ENCODE results near the gene CENPX.

Gene CENPX

DNA sequence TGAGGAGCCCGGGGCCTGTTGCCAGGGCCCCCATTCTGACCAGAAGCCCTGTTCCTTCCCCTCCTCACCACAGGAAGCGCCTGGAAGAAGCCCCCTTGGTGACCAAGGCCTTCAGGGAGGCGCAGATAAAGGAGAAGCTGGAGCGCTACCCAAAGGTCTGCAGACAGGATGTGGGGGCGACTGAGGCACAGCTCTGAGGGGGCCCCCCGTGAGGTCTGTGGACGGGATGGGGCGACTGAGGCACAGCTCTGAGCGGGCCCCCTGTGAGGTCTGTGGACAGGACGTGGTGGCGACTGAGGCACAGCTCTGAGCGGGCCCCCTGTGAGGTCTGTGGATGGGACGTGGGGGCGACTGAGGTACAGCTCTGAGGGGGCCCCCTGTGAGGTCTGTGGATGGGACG lies 13.3 kb downstream of the CENPX start:
- DNase-seq: no peak

DNA sequence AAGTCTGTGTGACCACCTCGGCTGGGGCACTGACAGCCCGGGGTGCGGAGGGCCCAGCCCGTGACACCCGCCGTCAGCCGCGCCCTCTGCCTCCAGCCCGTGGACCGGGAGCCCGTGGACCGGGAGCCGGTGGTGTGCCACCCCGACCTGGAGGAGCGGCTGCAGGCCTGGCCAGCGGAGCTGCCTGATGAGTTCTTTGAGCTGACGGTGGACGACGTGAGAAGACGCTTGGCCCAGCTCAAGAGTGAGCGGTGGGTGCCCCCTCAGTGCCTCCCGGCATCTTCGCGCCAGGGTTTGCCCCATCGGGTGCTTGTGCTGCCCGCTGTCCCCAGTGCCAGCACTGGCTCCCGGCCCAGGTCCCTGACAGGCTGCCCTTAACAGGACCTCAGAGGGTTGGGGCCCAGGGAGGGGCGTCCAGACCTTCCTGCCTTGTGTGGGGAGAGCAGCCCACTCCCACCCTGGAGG lies 13.7 kb downstream of the CENPX start:
- no peak for DNase-seq

DNA sequence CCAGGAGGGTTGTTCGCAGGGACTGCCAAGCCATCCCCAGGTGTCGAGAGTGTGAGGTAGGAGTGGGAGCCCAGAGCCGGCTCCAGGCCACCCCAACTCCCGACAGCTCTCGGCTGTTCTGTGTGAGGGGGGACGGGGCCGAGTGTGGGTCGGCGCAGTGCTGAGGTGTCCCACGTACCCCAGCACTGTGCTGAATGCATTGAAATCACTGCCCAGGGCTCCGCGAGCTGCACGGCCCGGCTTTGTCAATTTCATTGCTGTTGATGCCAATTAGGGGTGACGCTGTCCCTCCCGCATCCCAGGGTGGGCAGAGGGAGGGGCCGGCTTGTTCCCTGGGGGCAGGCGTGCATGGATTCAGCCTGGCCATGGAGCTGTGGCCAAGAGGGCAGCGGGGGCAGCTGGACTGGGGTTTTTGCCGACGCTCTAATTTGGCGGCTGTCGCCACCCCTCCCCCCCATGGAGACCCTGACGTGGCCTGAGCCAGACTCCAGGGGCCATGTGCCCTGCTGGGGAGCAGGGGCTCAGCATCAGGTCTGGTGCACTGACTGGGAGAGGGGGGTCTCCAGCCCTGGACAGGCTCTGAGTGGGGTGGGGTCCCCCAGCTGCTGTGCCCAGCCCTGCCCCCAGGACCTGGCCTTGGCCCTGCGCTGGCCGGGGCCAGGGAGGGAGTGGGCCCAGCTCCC lies 14.3 kb downstream of the CENPX start:
- no peak for DNase-seq

GRCh38 chr17:82007495-82008257 lies 15.0 kb downstream of the CENPX start:
- no peak for DNase-seq

DNA sequence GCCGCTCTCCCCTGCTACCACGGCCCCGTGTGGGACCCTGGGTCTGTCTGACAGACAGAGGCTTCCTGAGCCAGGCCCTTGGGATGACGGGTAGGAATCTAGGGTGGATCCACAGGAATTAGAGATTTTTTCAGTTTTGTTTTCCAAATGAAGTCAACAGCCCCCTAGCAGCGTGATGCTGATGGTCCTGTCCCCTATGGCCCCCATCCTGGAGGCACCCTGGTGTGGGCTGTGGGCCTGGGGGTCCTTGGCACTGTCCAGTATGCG lies 15.5 kb downstream of the CENPX start:
- DNase-seq: no peak

GRCh38 chr17:82006468-82007227 lies 16.0 kb downstream of the CENPX start:
- DNase-seq: no peak

GRCh38 chr17:82005701-82006348 lies 16.9 kb downstream of the CENPX start:
- no peak for DNase-seq

- DNase-seq: no peak
These were observed 17.9 kb downstream of the CENPX start for GRCh38 chr17:82004517-82005455.

GRCh38 chr17:82003411-82004381 lies 19.0 kb downstream of the CENPX start:
- DNase-seq: no peak

GRCh38 chr17:82001571-82002056 lies 21.1 kb downstream of the CENPX start:
- no peak for DNase-seq

- DNase-seq: no peak
These were observed 21.7 kb downstream of the CENPX start for GRCh38 chr17:82000803-82001570.

DNA sequence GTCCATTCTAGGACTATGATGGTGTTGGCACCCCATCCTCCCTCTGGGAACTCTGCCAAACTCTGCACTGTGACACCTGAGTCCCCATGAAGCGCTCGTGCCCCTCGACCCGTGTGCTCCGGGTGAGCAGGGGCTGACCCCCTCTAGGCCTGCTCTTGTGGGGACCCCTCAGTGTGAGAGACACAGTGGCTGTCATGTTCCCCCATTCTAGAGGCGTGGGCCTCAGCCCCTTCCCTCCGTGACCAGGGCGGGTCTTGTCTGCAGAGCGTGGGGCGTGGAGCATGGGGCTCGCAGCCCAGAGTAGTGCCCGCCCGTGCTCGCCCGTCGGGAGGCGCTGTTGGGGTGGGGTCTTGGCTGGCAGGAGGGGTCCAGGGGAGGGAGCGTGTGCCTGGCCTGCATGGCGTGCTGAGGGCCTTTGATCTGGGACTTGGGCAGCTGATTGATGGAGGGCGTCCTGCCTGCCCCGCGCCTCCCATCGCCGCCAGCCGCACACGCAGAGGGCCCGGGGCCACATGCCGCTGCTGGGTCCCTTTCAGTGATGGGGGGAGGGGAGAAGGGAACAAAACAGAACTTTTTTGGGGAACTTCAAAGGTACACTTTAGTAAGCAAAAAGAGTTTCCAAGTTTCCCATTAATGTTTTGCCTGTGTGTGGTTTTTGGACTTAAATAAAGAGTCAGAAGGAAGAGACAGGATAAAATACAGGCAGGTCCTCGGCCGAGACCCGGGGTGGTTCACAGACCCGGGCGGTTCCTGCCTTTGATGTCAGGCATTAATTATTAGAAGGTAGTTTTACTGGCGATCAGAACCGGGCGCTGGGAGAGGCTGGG lies 22.5 kb downstream of the CENPX start:
- DNase-seq: no peak

DNA sequence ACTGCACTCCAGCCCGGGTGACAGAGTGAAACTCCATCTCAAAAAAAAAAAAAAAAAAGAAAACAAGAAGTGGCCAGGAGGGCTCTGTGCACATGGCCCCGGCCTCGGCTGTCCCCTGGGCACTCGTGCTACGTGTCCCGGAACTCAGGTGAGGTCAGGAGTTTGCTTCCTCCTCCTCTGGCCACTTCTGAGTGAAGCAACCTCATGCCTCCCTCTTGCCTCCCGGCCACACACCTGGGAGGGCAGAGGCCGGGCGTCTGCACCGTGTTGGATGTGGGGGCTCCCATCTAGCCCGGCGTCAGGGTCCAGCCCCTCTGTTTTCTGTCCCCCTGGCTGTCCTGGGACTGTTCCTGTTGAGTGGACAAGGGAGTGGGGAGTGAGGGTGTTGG lies 23.1 kb downstream of the CENPX start:
- DNase-seq: no peak

GRCh38 chr17:81998691-81999438 lies 23.8 kb downstream of the CENPX start:
- no peak for DNase-seq

- DNase-seq: no peak
These were observed 24.5 kb downstream of the CENPX start for GRCh38 chr17:81998212-81998611.

GRCh38 chr17:81996757-81997441 lies 25.8 kb downstream of the CENPX start:
- DNase-seq: no peak

DNA sequence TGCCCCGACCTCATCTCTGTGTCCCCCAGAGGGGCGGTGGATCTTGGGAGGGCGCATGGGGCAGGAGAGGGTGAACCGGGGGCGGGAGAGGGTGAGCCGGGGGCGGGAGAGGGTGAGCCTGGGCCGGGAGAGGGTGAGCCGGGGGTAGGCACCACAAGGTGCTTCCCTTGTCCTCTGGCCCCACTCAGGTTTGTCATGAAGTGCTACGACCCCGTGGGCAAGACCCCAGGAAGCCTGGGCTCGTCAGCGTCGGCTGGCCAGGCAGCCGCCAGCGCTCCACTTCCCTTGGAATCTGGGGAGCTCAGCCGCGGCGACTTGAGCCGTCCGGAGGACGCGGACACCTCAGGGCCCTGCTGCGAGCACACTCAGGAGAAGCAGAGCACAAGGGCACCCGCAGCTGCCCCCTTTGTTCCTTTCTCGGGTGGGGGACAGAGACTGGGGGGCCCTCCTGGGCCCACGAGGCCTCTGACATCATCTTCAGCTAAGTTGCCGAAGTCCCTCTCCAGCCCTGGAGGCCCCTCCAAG lies 26.4 kb downstream of the CENPX start:
- DNase-seq: no peak

Data from NCI-H510A treated with DMSO at 0.1 percent for 48 hours (cell line).